Measurements from ENCODE around the gene PTH2R.
"Not testable (repeated sequence)": the region's sequence is repeated elsewhere in the genome, so short reads cannot be mapped to it uniquely, and the experiment has no call there.

The PTH2R gene

GRCh38 chr2:208466920-208467298 lies 60.3 kb downstream of the PTH2R start:
- TF ChIP-seq CTCF (IDR thresholded peaks at IDR 0.05; ENCODE audit: extremely low read depth, missing control alignments): no peak
- DNase-seq (ENCODE audit: low spot score): no peak

GRCh38 chr2:208467564-208467963 lies 61.0 kb downstream of the PTH2R start:
- no peak for DNase-seq (ENCODE audit: low spot score)
- no peak for TF ChIP-seq CTCF (IDR thresholded peaks at IDR 0.05; ENCODE audit: extremely low read depth, missing control alignments)

- DNase-seq (ENCODE audit: low spot score): no peak
- no peak for TF ChIP-seq CTCF (IDR thresholded peaks at IDR 0.05; ENCODE audit: extremely low read depth, missing control alignments)
These were observed 71.1 kb downstream of the PTH2R start for GRCh38 chr2:208477741-208478140.

- TF ChIP-seq CTCF (IDR thresholded peaks at IDR 0.05; ENCODE audit: extremely low read depth, missing control alignments): no peak
- DNase-seq (ENCODE audit: low spot score): no peak
These were observed 72.8 kb downstream of the PTH2R start for GRCh38 chr2:208479342-208479741.

GRCh38 chr2:208481945-208482344 lies 75.4 kb downstream of the PTH2R start:
- DNase-seq (ENCODE audit: low spot score): not testable (repeated sequence)

- DNase-seq (ENCODE audit: low spot score): not testable (repeated sequence)
These were observed 75.9 kb downstream of the PTH2R start for GRCh38 chr2:208482453-208483015.

GRCh38 chr2:208485390-208485789 lies 78.8 kb downstream of the PTH2R start:
- no peak for TF ChIP-seq CTCF (IDR thresholded peaks at IDR 0.05; ENCODE audit: extremely low read depth, missing control alignments)
- no peak for DNase-seq (ENCODE audit: low spot score)

GRCh38 chr2:208488686-208489564 lies 82.3 kb downstream of the PTH2R start:
- TF ChIP-seq CTCF (IDR thresholded peaks at IDR 0.05; ENCODE audit: extremely low read depth, missing control alignments): no peak
- no peak for DNase-seq (ENCODE audit: low spot score)
